ENCODE data around the gene SYT15B.
"Not testable (repeated sequence)": the region's sequence is repeated elsewhere in the genome, so short reads cannot be mapped to it uniquely, and the experiment has no call there.

Gene SYT15B

DNA sequence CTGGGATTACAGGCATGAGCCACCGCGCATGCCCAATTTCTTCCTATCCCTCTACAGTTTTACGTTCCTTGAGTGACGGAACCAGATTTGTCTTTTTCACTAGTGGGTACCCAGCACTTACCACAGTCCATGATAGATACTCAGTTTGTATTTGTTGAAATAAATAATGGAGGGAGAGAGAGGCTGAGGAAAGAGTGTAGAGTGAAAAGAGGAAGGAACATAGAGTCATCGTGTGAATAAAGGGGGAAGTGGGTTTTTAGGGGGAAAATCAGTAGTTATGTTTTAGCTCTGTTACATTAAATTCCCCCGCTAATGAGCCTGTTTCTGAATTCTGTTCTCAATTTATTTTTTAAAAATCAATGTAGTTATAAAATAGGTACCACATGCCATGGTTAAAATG lies 37.7 kb downstream of the SYT15B start:
- not testable (repeated sequence) for DNase-seq (ENCODE audit: low spot score)

DNA sequence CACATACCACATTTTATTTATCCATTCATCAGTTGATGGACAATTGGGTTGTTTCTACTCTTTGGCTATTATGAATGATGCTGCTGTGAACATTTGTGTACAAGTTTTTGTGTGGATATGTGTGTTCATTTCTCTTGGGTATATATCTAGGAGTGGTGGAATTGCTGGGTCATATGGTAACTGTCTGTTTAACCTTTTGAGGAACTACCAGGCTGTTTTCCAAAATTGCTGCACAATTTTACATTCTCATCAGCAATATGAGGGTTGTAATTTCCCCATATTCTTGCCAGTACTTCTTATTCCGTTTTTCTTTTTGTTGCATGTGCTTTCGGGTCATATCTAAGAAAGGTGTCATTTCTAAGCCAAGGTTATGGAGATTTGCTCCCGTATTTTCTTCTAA lies 38.3 kb downstream of the SYT15B start:
- not testable (repeated sequence) for DNase-seq (ENCODE audit: low spot score)

DNA sequence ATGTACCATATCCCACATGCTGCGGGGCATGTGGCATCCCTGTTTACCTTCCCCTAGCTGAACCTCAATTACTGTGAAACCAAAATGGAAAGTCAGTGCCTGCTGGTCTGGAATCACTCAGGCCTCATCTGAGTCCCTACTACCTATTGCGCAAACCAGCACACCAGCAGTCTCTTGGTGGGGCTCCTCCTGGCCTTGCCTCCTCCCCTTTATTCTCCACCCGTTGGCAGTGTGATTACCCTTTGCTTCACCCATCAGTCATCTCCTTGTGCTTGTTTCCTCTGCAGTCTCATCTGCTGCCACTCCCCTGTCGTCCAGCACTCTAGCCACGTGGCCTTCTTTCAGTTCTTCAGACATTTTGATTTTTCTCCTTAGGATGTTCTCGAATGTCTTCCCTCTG lies 39.3 kb downstream of the SYT15B start:
- not testable (repeated sequence) for DNase-seq (ENCODE audit: low spot score)

DNA sequence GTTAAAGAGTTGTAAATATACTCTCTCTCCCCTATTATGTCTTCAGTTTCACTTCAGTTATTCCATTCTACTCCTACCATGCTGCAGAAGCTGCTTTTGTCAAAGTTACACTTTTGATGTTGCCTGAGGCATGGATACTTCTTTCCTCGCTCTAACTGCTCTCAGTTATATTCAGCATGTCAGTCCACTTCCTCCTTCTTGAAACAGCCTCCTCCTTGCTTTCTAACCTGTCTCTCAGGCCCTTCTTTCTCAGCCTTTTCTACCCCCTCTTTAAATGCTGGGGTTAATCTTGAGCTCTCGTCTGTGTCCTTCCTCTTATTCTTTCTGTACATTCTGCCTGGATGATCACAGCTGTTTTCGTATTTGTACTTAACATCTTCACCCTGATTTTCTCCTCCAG lies 40.0 kb downstream of the SYT15B start:
- not testable (repeated sequence) for DNase-seq (ENCODE audit: low spot score)

DNA sequence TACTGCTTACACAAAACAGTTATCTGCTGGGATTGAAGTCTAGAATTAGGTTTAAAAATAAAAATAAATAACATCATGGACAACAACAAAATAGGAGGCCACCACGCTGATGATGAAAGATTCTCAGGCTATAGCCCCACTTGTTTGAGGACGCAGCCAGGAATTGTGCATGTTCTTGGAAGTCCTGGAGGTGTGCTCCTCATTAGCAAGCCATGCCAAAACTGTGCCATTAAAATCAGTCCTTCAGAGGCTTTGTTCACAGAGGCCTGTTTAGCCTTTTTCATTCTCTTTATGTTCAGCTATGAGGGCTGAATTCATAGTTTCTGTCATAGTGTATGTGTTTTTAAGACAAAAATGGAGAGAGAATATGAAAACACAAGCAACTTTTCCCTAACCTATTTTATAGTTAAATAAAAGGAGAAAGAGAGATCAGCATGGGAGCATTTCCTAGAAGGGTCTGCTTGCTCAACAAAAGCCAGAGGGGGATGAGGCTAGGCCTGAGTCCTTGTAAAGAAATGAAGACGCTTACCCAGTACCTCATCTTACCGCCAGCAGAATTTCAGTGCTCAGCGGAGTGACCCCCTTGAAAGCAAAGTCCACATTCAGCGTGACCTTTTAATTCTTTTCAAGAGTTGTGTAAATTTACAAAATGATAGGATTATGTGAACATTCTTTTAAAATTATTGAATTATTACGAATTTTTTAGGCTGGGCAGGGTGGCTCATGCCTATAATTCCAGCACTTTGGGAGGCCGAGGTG lies 46.2 kb downstream of the SYT15B start:
- not testable (repeated sequence) for DNase-seq (ENCODE audit: low spot score)
